GM23338 (cell line): ENCODE results near the gene PMEL.
"Not testable (repeated sequence)": the region's sequence is repeated elsewhere in the genome, so short reads cannot be mapped to it uniquely, and the experiment has no call there.

ENCODE experiments used
- EZH2 ChIP-seq: fragments of 200-600 bp; sonication (generic); IDR thresholded peaks from one replicate; pipeline ENCODE4 v1.8.0; 2017; ENCODE audit warnings: antibody characterized with exemption, mild to moderate bottlenecking, low read depth; ENCODE audit not compliant: unreplicated experiment
- NANOG ChIP-seq: IDR thresholded peaks from 2 replicates; pipeline ENCODE4 v1.6.1; 2016; ENCODE audit warnings: antibody characterized with exemption, borderline replicate concordance
- TF ChIP-seq, protein P1 (sequence below), 2 experiments: fragments of 200-600 bp in 1 of 2; sonication (generic) in 1 of 2; conservative IDR thresholded peaks; 2 replicates each; pipeline versions ENCODE4 v1.5.1 to v1.6.1; 2016 to 2017; ENCODE audit warnings: antibody characterized with exemption in 2 of 2, low read depth in 2 of 2, mild to moderate bottlenecking in 2 of 2, moderate library complexity in 1 of 2
- TF ChIP-seq, protein P2 (sequence below): IDR thresholded peaks from one replicate; pipeline ENCODE4 v1.6.1; 2018; ENCODE audit warnings: antibody characterized with exemption; ENCODE audit not compliant: unreplicated experiment

DNA sequence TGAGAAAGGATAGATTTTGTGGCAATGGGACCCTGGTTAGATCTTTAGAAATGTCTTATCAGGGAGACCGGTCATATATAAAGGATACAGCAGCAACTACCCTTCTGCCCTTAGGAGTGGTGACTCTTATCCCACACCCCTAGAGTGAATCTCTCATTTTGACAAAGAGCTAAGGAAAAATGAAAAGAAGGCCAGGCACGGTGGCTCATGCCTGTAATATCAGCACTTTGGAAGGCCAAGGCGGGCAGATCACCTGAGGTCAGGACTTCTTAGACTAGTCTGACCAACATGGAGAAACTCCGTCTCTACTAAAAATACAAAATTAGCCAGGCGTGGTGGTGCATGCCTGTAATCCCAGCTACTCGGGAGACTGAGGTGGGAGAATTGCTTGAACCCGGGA, 20.1 kb upstream of the PMEL start:
- not testable (repeated sequence) for TF ChIP-seq EZH2, NANOG
- TF ChIP-seq, protein P1, sequence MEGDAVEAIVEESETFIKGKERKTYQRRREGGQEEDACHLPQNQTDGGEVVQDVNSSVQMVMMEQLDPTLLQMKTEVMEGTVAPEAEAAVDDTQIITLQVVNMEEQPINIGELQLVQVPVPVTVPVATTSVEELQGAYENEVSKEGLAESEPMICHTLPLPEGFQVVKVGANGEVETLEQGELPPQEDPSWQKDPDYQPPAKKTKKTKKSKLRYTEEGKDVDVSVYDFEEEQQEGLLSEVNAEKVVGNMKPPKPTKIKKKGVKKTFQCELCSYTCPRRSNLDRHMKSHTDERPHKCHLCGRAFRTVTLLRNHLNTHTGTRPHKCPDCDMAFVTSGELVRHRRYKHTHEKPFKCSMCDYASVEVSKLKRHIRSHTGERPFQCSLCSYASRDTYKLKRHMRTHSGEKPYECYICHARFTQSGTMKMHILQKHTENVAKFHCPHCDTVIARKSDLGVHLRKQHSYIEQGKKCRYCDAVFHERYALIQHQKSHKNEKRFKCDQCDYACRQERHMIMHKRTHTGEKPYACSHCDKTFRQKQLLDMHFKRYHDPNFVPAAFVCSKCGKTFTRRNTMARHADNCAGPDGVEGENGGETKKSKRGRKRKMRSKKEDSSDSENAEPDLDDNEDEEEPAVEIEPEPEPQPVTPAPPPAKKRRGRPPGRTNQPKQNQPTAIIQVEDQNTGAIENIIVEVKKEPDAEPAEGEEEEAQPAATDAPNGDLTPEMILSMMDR (conservative IDR thresholded peaks at IDR 0.05; ENCODE audit: low read depth in 2 of 2), result not testable (repeated sequence)
- TF ChIP-seq, protein P2, sequence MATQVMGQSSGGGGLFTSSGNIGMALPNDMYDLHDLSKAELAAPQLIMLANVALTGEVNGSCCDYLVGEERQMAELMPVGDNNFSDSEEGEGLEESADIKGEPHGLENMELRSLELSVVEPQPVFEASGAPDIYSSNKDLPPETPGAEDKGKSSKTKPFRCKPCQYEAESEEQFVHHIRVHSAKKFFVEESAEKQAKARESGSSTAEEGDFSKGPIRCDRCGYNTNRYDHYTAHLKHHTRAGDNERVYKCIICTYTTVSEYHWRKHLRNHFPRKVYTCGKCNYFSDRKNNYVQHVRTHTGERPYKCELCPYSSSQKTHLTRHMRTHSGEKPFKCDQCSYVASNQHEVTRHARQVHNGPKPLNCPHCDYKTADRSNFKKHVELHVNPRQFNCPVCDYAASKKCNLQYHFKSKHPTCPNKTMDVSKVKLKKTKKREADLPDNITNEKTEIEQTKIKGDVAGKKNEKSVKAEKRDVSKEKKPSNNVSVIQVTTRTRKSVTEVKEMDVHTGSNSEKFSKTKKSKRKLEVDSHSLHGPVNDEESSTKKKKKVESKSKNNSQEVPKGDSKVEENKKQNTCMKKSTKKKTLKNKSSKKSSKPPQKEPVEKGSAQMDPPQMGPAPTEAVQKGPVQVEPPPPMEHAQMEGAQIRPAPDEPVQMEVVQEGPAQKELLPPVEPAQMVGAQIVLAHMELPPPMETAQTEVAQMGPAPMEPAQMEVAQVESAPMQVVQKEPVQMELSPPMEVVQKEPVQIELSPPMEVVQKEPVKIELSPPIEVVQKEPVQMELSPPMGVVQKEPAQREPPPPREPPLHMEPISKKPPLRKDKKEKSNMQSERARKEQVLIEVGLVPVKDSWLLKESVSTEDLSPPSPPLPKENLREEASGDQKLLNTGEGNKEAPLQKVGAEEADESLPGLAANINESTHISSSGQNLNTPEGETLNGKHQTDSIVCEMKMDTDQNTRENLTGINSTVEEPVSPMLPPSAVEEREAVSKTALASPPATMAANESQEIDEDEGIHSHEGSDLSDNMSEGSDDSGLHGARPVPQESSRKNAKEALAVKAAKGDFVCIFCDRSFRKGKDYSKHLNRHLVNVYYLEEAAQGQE, result not testable (repeated sequence)
